ENCODE measurements around the gene PRR5L. TPM values are rescaled to one million over a fixed set of nuclear protein-coding genes. Genes with fewer than 3 reads are reported as not detected.

The PRR5L gene
- total and polyA plus RNA-seq, 2 experiments from 2014 or later: 3.1 to 7.5 TPM

- Histone ChIP-seq H3K36me3 (replicated peaks; ENCODE audit: insufficient read depth, low read depth) (no peaks in the 10 kb centered on the region), H3K4me2 (no peak overlapping the region), H3K9me2 (replicated peaks; ENCODE audit: insufficient read depth) (no peaks in the 10 kb centered on the region), H3K4me1 (ENCODE audit: insufficient read depth) (peaks cover 11% of the 10 kb centered on the region), H3K27ac (no peak overlapping the region), H3K27me3 (no peaks in the 10 kb centered on the region), H3K9me3 (ENCODE audit: low read depth) (no peaks in the 10 kb centered on the region), H4K20me1 (ENCODE audit: insufficient read depth, poor library complexity, severe bottlenecking) (no peaks in the 10 kb centered on the region), H2AFZ (no peak overlapping the region), H3K4me3 (no peak overlapping the region), H3K79me2 (no peaks in the 10 kb centered on the region)
- DNase-seq (ENCODE audit: low spot score): no peak
- WGBS (ENCODE audit: low lambda C conversion rate, missing lambda C conversion rate): 92% methylated on average over 8 of the region's 8 CpGs
- TF ChIP-seq EZH2 (IDR thresholded peaks at IDR 0.05; ENCODE audit: borderline replicate concordance) (no peak), CTCF (IDR thresholded peaks at IDR 0.05; ENCODE audit: poor library complexity) (no peak), EZH2phosphoT487 (IDR thresholded peaks at IDR 0.05; ENCODE audit: low read depth, severe bottlenecking, unreplicated experiment) (no peak)
Measured at GRCh38 chr11:36341915-36342314, 45.8 kb downstream of the PRR5L start.

- 67% methylated on average over 5 of the region's 5 CpGs for WGBS (ENCODE audit: low lambda C conversion rate, missing lambda C conversion rate)
- Histone ChIP-seq H3K9me3 (ENCODE audit: low read depth) (no peaks in the 10 kb centered on the region), H3K36me3 (replicated peaks; ENCODE audit: insufficient read depth, low read depth) (no peaks in the 10 kb centered on the region), H4K20me1 (ENCODE audit: insufficient read depth, poor library complexity, severe bottlenecking) (no peaks in the 10 kb centered on the region), H3K4me2 (no peak overlapping the region), H3K4me3 (no peak overlapping the region), H3K27me3 (no peaks in the 10 kb centered on the region), H3K79me2 (no peaks in the 10 kb centered on the region), H2AFZ (no peak overlapping the region), H3K9me2 (replicated peaks; ENCODE audit: insufficient read depth) (no peaks in the 10 kb centered on the region), H3K4me1 (ENCODE audit: insufficient read depth) (peaks cover 11% of the 10 kb centered on the region), H3K27ac (no peak overlapping the region)
- no peak for DNase-seq (ENCODE audit: low spot score)
- TF ChIP-seq EZH2 (IDR thresholded peaks at IDR 0.05; ENCODE audit: borderline replicate concordance) (no peak), CTCF (IDR thresholded peaks at IDR 0.05; ENCODE audit: poor library complexity) (no peak), EZH2phosphoT487 (IDR thresholded peaks at IDR 0.05; ENCODE audit: low read depth, severe bottlenecking, unreplicated experiment) (no peak)
Measured at GRCh38 chr11:36342327-36342726, 46.2 kb downstream of the PRR5L start.

- Histone ChIP-seq H3K9me2 (replicated peaks; ENCODE audit: insufficient read depth) (no peaks in the 10 kb centered on the region), H3K36me3 (replicated peaks; ENCODE audit: insufficient read depth, low read depth) (no peaks in the 10 kb centered on the region), H3K79me2 (no peaks in the 10 kb centered on the region), H3K9me3 (ENCODE audit: low read depth) (no peaks in the 10 kb centered on the region), H3K4me3 (no peak overlapping the region), H3K4me2 (no peak overlapping the region), H3K27ac (no peak overlapping the region), H4K20me1 (ENCODE audit: insufficient read depth, poor library complexity, severe bottlenecking) (no peaks in the 10 kb centered on the region), H2AFZ (no peak overlapping the region), H3K27me3 (no peaks in the 10 kb centered on the region), H3K4me1 (ENCODE audit: insufficient read depth) (peaks cover 11% of the 10 kb centered on the region)
- 96% methylated on average over 5 of the region's 5 CpGs for WGBS (ENCODE audit: low lambda C conversion rate, missing lambda C conversion rate)
- TF ChIP-seq CTCF (IDR thresholded peaks at IDR 0.05; ENCODE audit: poor library complexity) (no peak), EZH2phosphoT487 (IDR thresholded peaks at IDR 0.05; ENCODE audit: low read depth, severe bottlenecking, unreplicated experiment) (no peak), EZH2 (IDR thresholded peaks at IDR 0.05; ENCODE audit: borderline replicate concordance) (no peak)
- DNase-seq (ENCODE audit: low spot score): no peak
Measured at GRCh38 chr11:36343436-36343835, 47.3 kb downstream of the PRR5L start.

- WGBS (ENCODE audit: low lambda C conversion rate, missing lambda C conversion rate): 69% methylated on average over 11 of the region's 11 CpGs
- peak; percentile 74 for DNase-seq (ENCODE audit: low spot score)
- Histone ChIP-seq H3K27me3 (no peaks in the 10 kb centered on the region), H2AFZ (peak overlapping the region; percentile 47), H3K27ac (peak overlapping the region; percentile 97), H3K36me3 (replicated peaks; ENCODE audit: insufficient read depth, low read depth) (no peaks in the 10 kb centered on the region), H4K20me1 (ENCODE audit: insufficient read depth, poor library complexity, severe bottlenecking) (no peaks in the 10 kb centered on the region), H3K4me2 (peak overlapping the region; percentile 70), H3K9me2 (replicated peaks; ENCODE audit: insufficient read depth) (no peaks in the 10 kb centered on the region), H3K4me3 (no peak overlapping the region), H3K79me2 (no peaks in the 10 kb centered on the region), H3K9me3 (ENCODE audit: low read depth) (no peaks in the 10 kb centered on the region), H3K4me1 (ENCODE audit: insufficient read depth) (peaks cover 11% of the 10 kb centered on the region)
- TF ChIP-seq EZH2 (IDR thresholded peaks at IDR 0.05; ENCODE audit: borderline replicate concordance): no peak
- TF ChIP-seq CTCF (IDR thresholded peaks at IDR 0.05; ENCODE audit: poor library complexity): no peak
- no peak for TF ChIP-seq EZH2phosphoT487 (IDR thresholded peaks at IDR 0.05; ENCODE audit: low read depth, severe bottlenecking, unreplicated experiment)
Measured at GRCh38 chr11:36345084-36345511, 49.0 kb downstream of the PRR5L start.
